Lower lobe of right lung (tissue), 2 donors: ENCODE data around the gene NELL1. TPM values are rescaled to one million over a fixed set of nuclear protein-coding genes. Genes with fewer than 3 reads are reported as not detected.

Experiments
- ATAC-seq, 2 donors: fragments of 200-7000 bp; cut with Tn5 transposase; one replicate each; pipeline ENCODE4 v1.9.1; 2020 to 2022; ENCODE audit warnings: mild to moderate bottlenecking in 2 of 2, moderate library complexity in 2 of 2
- DNase-seq: peaks from one replicate; pipeline ENCODE4 v3.0.0-alpha.2; 2020
- H3K27ac ChIP-seq: fragments of 200-600 bp; one replicate; pipeline ENCODE4 v1.8.0; 2022
- H3K27me3 ChIP-seq: fragments of 200-600 bp; one replicate; pipeline ENCODE4 v1.8.0; 2022; ENCODE audit warnings: low read depth
- H3K36me3 ChIP-seq: fragments of 200-600 bp; one replicate; pipeline ENCODE4 v1.8.0; 2022; ENCODE audit warnings: mild to moderate bottlenecking
- H3K4me1 ChIP-seq: fragments of 200-600 bp; one replicate; pipeline ENCODE4 v1.8.0; 2022
- H3K4me3 ChIP-seq: fragments of 200-600 bp; one replicate; pipeline ENCODE4 v1.8.0; 2022; ENCODE audit warnings: mild to moderate bottlenecking
- H3K9me3 ChIP-seq: fragments of 200-600 bp; one replicate; pipeline ENCODE4 v1.8.0; 2022
- CTCF ChIP-seq: fragments of 200-600 bp; IDR thresholded peaks from one replicate; pipeline ENCODE4 v1.8.0; 2022; ENCODE audit warnings: antibody characterized with exemption, mild to moderate bottlenecking
- intact Hi-C: fragments of 100-400 bp; cut with DNase I; formaldehyde crosslinking; loops from one replicate; pipeline ENCODE4 v1.11.0; 2022
- total RNA-seq: library from RNA; stranded (reverse); fragmentation: NEBNext Ultra II Directional; extraction: Animal tissue kit (Norgen Biotek cat#: 25700); gene quantifications from one replicate; pipeline ENCODE4 v1.2.1, GENCODE V29; 2021
- donor health status: DM: no; HTN: yes; CAD: no; lungs with severe emphysema.

The NELL1 gene
- total RNA-seq, 1 donor from 2014 or later: 0.15 TPM

- ATAC-seq (no peak), DNase-seq (no peak)
- no peaks in the 10 kb centered on the region for H3K4me1 ChIP-seq
- H3K27me3 ChIP-seq: no peaks in the 10 kb centered on the region
- intact Hi-C loops: no loop called here
- no peak overlapping the region for H3K27ac ChIP-seq
- TF ChIP-seq CTCF: no peak
- no peaks in the 10 kb centered on the region for H3K36me3 ChIP-seq
- no peaks in the 10 kb centered on the region for H3K9me3 ChIP-seq
- H3K4me3 ChIP-seq: no peak overlapping the region
Observed at GRCh38 chr11:21622995-21623394, 953.6 kb downstream of the NELL1 start.

Other genes with a start within 250 kb of the NELL1 start
- gene SLC6A5, start 70.0 kb upstream of the NELL1 start, total RNA-seq: not detected